ENCODE data around the gene BPIFB1.

The BPIFB1 gene

DNA sequence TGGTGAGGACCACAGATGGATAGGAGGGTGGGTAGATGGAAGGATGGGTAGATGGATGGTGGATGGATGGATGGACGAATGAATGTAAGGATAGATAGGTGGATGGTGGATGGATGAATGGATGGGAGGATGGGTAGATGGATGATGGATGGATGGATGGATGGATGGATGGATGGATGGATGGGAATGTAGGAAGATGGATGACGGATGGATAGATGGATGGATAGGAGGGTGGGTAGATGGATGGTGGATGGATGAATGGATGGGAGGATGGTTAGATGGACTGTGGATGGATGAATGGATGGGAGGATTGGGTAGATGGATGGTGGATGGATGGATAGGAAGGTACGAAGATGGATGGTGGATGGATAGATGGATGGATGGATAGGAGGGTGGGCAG is 51.1 kb downstream of the BPIFB1 start:
- Histone ChIP-seq H3K9me2 (ENCODE audit: low read depth, low read length) (no peaks in the 10 kb centered on the region), H4K20me1 (ENCODE audit: insufficient read depth, low read length) (no peaks in the 10 kb centered on the region), H3K4me2 (ENCODE audit: low read length) (no peak overlapping the region), H3K36me3 (ENCODE audit: insufficient read depth, low read length) (no peaks in the 10 kb centered on the region), H3K9me3 (ENCODE audit: low read length) (no peaks in the 10 kb centered on the region), H3K9ac (ENCODE audit: low read length) (no peak overlapping the region), H3K4me3 (ENCODE audit: low read depth, low read length, poor library complexity, severe bottlenecking) (no peak overlapping the region), H2AFZ (ENCODE audit: low read length) (no peak overlapping the region), H3K4me1 (ENCODE audit: insufficient read depth, low read length, severe bottlenecking) (no peaks in the 10 kb centered on the region), H3K27me3 (ENCODE audit: insufficient read depth, low read length) (peaks cover 7% of the 10 kb centered on the region; the same call in 1 of the 2 replicates), H3K27ac (ENCODE audit: low read depth, low read length, poor library complexity, severe bottlenecking) (no peak overlapping the region), H3F3A (ENCODE audit: insufficient read depth, low read length) (no peaks in the 10 kb centered on the region), H3K79me2 (ENCODE audit: insufficient read depth, low read length) (no peaks in the 10 kb centered on the region)
- TF ChIP-seq, protein P1, sequence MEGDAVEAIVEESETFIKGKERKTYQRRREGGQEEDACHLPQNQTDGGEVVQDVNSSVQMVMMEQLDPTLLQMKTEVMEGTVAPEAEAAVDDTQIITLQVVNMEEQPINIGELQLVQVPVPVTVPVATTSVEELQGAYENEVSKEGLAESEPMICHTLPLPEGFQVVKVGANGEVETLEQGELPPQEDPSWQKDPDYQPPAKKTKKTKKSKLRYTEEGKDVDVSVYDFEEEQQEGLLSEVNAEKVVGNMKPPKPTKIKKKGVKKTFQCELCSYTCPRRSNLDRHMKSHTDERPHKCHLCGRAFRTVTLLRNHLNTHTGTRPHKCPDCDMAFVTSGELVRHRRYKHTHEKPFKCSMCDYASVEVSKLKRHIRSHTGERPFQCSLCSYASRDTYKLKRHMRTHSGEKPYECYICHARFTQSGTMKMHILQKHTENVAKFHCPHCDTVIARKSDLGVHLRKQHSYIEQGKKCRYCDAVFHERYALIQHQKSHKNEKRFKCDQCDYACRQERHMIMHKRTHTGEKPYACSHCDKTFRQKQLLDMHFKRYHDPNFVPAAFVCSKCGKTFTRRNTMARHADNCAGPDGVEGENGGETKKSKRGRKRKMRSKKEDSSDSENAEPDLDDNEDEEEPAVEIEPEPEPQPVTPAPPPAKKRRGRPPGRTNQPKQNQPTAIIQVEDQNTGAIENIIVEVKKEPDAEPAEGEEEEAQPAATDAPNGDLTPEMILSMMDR (IDR thresholded peaks at IDR 0.05; ENCODE audit: low read length) = no peak
- TF ChIP-seq EZH2 (IDR thresholded peaks at IDR 0.05; ENCODE audit: borderline replicate concordance, low read length) = no peak

- H3K4me2 ChIP-seq (ENCODE audit: low read length) = no peak overlapping the region
- H2AFZ ChIP-seq (ENCODE audit: low read length) = no peak overlapping the region
- no peaks in the 10 kb centered on the region for H4K20me1 ChIP-seq (ENCODE audit: insufficient read depth, low read length)
- no peaks in the 10 kb centered on the region for H3K9me2 ChIP-seq (ENCODE audit: low read depth, low read length)
- no peak overlapping the region for H3K27ac ChIP-seq (ENCODE audit: low read depth, low read length, poor library complexity, severe bottlenecking)
- H3K36me3 ChIP-seq (ENCODE audit: insufficient read depth, low read length) = no peaks in the 10 kb centered on the region
- peaks cover 5% of the 10 kb centered on the region; the same call in 1 of the 2 replicates for H3K27me3 ChIP-seq (ENCODE audit: insufficient read depth, low read length)
- H3K9me3 ChIP-seq (ENCODE audit: low read length) = no peaks in the 10 kb centered on the region
- no peak overlapping the region for H3K4me3 ChIP-seq (ENCODE audit: low read depth, low read length, poor library complexity, severe bottlenecking)
- H3F3A ChIP-seq (ENCODE audit: insufficient read depth, low read length) = no peaks in the 10 kb centered on the region
- H3K9ac ChIP-seq (ENCODE audit: low read length) = no peak overlapping the region
- H3K4me1 ChIP-seq (ENCODE audit: insufficient read depth, low read length, severe bottlenecking) = no peaks in the 10 kb centered on the region
- TF ChIP-seq, protein P1 (IDR thresholded peaks at IDR 0.05; ENCODE audit: low read length) = no peak
- no peak for TF ChIP-seq EZH2 (IDR thresholded peaks at IDR 0.05; ENCODE audit: borderline replicate concordance, low read length)
- no peaks in the 10 kb centered on the region for H3K79me2 ChIP-seq (ENCODE audit: insufficient read depth, low read length)
Observed at GRCh38 chr20:33336375-33336774, 53.4 kb downstream of the BPIFB1 start.

DNA sequence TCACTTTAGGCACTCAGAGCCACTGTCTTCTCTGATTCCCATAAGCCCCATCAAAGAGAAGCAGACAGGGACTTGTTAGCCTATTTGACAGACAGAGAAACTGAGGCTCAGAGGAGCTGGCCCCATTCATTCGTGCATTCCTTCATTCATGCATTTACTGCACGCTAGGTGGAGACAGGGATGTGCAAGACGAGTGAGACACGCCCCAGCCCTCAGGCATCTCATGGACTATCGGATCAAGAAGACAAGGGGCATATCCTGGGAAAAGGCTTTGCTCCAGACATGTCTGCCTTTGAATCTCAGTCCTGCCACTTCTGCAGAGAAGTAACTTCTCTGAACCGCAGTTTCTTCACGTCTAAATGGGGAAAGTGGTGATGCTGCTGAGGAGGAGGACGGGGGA is 54.1 kb downstream of the BPIFB1 start:
- no peak overlapping the region for H3K4me2 ChIP-seq (ENCODE audit: low read length)
- no peaks in the 10 kb centered on the region for H3K4me1 ChIP-seq (ENCODE audit: insufficient read depth, low read length, severe bottlenecking)
- H3K9me2 ChIP-seq (ENCODE audit: low read depth, low read length) = no peaks in the 10 kb centered on the region
- H2AFZ ChIP-seq (ENCODE audit: low read length) = no peak overlapping the region
- H3K4me3 ChIP-seq (ENCODE audit: low read depth, low read length, poor library complexity, severe bottlenecking) = no peak overlapping the region
- no peaks in the 10 kb centered on the region for H4K20me1 ChIP-seq (ENCODE audit: insufficient read depth, low read length)
- no peaks in the 10 kb centered on the region for H3K79me2 ChIP-seq (ENCODE audit: insufficient read depth, low read length)
- H3K27me3 ChIP-seq (ENCODE audit: insufficient read depth, low read length) = no peaks in the 10 kb centered on the region; the same call in 1 of the 2 replicates
- no peak overlapping the region for H3K27ac ChIP-seq (ENCODE audit: low read depth, low read length, poor library complexity, severe bottlenecking)
- no peaks in the 10 kb centered on the region for H3K9me3 ChIP-seq (ENCODE audit: low read length)
- TF ChIP-seq EZH2 (IDR thresholded peaks at IDR 0.05; ENCODE audit: borderline replicate concordance, low read length) = no peak
- TF ChIP-seq, protein P1 (IDR thresholded peaks at IDR 0.05; ENCODE audit: low read length) = no peak
- H3K9ac ChIP-seq (ENCODE audit: low read length) = no peak overlapping the region
- H3F3A ChIP-seq (ENCODE audit: insufficient read depth, low read length) = no peaks in the 10 kb centered on the region
- H3K36me3 ChIP-seq (ENCODE audit: insufficient read depth, low read length) = no peaks in the 10 kb centered on the region
